ENCODE results near the gene CENPX. TPM values are rescaled to one million over a fixed set of nuclear protein-coding genes. Genes with fewer than 3 reads are reported as not detected.

The CENPX gene
- total and polyA plus RNA-seq, 2 of the 13 experiments (the other 11 are each of a cell fraction or from before 2014, with no cell fraction given) = 92.7 to 170 TPM

GRCh38 chr17:81983011-81983638 lies 39.6 kb downstream of the CENPX start:
- ChIA-PET CTCF (ENCODE audit: low intra/inter-chr PET ratio, low total read pairs) (no interaction called here), POLR2A (interaction anchor here (1.7 to 14.1 kb wide), 3 partner anchors 12 to 16 kb away, joined by 6 to 382 read pairs (median 8); no protein-coding TSS in a partner anchor)
- Histone ChIP-seq H4K20me1 (ENCODE audit: insufficient read depth, low read length) (no peaks in the 10 kb centered on the region), H3K79me2 (ENCODE audit: insufficient read depth, low read length) (peaks cover 18% of the 10 kb centered on the region), H2AFZ (ENCODE audit: low read length) (no peak overlapping the region), H3K9ac (ENCODE audit: insufficient read depth, low read depth, low read length) (no peak overlapping the region), H3K27ac (ENCODE audit: extremely low read length, insufficient read depth, low read length) (peak overlapping the region; percentile 66), H3K4me2 (ENCODE audit: low read depth, low read length) (no peak overlapping the region), H3K4me1 (ENCODE audit: insufficient read depth, low read length) (peaks cover 57% of the 10 kb centered on the region), H3K27me3 (ENCODE audit: control insufficient read depth in 1 of 2, insufficient read depth in 2 of 2, low read length in 2 of 2) (no peaks in the 10 kb centered on the region), H3K9me3 (ENCODE audit: low read length) (no peaks in the 10 kb centered on the region), H3K36me3 (replicated peaks in 1 of 2; ENCODE audit: control insufficient read depth in 1 of 2, insufficient read depth in 2 of 2, low read length in 2 of 2) (peaks cover 22 to 54% of the 10 kb centered on the region in 2 experiments), H3K4me3 (replicated peaks in 1 of 3; ENCODE audit: insufficient read depth in 1 of 3, low read depth in 2 of 3, low read length in 3 of 3) (no peak overlapping the region)
- WGBS (ENCODE audit: low lambda C conversion rate) = over 99% methylated on average over 35 of the region's 35 CpGs
- FAIRE-seq = no peak
- DNase-seq (ENCODE audit: low spot score) = no peak
- intact Hi-C loops (cut with micrococcal nuclease; ENCODE audit: unreplicated experiment) = no loop called here
- no peak for TF ChIP-seq HMG20B (CRISPR knock-in tag; conservative IDR thresholded peaks at IDR 0.05)
- no peak for TF ChIP-seq CCDC6 (CRISPR knock-in tag; IDR thresholded peaks at IDR 0.05)
- TF ChIP-seq PRDM10 (CRISPR knock-in tag; IDR thresholded peaks at IDR 0.05; ENCODE audit: low read depth) = no peak
- no peak for TF ChIP-seq ZNF850 (CRISPR knock-in tag; conservative IDR thresholded peaks at IDR 0.05)
- TF ChIP-seq ZNF33A (CRISPR knock-in tag; IDR thresholded peaks at IDR 0.05; ENCODE audit: borderline replicate concordance) = no peak
- no peak for TF ChIP-seq ZSCAN20 (CRISPR knock-in tag; IDR thresholded peaks at IDR 0.05; ENCODE audit: borderline replicate concordance)
- peak; percentile 64 for TF ChIP-seq RBFOX2 (IDR thresholded peaks at IDR 0.05; ENCODE audit: low read depth, low read length)
- TF ChIP-seq ZNF160 (CRISPR knock-in tag; IDR thresholded peaks at IDR 0.05) = no peak
- no peak for TF ChIP-seq MXI1 (IDR thresholded peaks at IDR 0.05; ENCODE audit: borderline replicate concordance, low read depth, low read length)
- 0 out of 2 replicates have a peak, but pooled peaks have one; percentile 54 for TF ChIP-seq HNRNPL (IDR thresholded peaks at IDR 0.05; ENCODE audit: low read depth, low read length)
- no peak for TF ChIP-seq CREB3 (CRISPR knock-in tag; IDR thresholded peaks at IDR 0.05)
- TF ChIP-seq ZNF773 (CRISPR knock-in tag; IDR thresholded peaks at IDR 0.05; ENCODE audit: borderline replicate concordance) = no peak
- no peak for TF ChIP-seq FUBP1 (CRISPR knock-in tag; IDR thresholded peaks at IDR 0.05; ENCODE audit: borderline replicate concordance)
- TF ChIP-seq AGO2 (optimal IDR thresholded peaks at IDR 0.05; ENCODE audit: low read depth, low read length) = peak; percentile 56
- ATAC-seq = no peak
- in situ Hi-C loops (cut with HindIII; ENCODE audit: extremely low pct_ligation_motif_present, low pct_unique_long_range_greater_than_20kb) = no loop called here
- BruUV-seq (replicated peaks) = no TSS peak

Measured in HepG2 (cell line).